Activated naive CD8-positive, alpha-beta T cell treated with anti-CD3 and anti-CD28 coated beads for 36 hours (primary cell): ENCODE data around the gene ARFGAP1. TPM values are rescaled to one million over a fixed set of nuclear protein-coding genes. Genes with fewer than 3 reads are reported as not detected.

Source experiments
- DNase-seq: peaks from one replicate; pipeline ENCODE4 v3.0.0; 2021
- H3K27ac Mint-ChIP-seq: one replicate; pipeline ENCODE4 v1.8.0; 2022; ENCODE audit warnings: mild to moderate bottlenecking, moderate library complexity, mixed read lengths
- H3K27me3 Mint-ChIP-seq: one replicate; pipeline ENCODE4 v1.8.0; 2022; ENCODE audit warnings: mild to moderate bottlenecking, mixed read lengths
- H3K36me3 Mint-ChIP-seq: one replicate; pipeline ENCODE4 v1.8.0; 2021; ENCODE audit warnings: mild to moderate bottlenecking, mixed read lengths
- H3K4me1 Mint-ChIP-seq: one replicate; pipeline ENCODE4 v1.8.0; 2021; ENCODE audit warnings: mixed read lengths
- H3K4me3 Mint-ChIP-seq: one replicate; pipeline ENCODE4 v1.8.0; 2022; ENCODE audit warnings: mild to moderate bottlenecking, moderate library complexity, mixed read lengths
- H3K9me3 Mint-ChIP-seq: one replicate; pipeline ENCODE4 v1.8.0; 2022; ENCODE audit warnings: mixed read lengths
- total RNA-seq, 2 experiments: library from RNA; stranded (reverse); gene quantifications; one replicate each; pipeline ENCODE4 v1.2.3, GENCODE V29; 2021

The ARFGAP1 gene
- total RNA-seq, 2 experiments from 2014 or later, result 62.5 to 66.6 TPM

GRCh38 chr20:63336232-63336752, 63.7 kb downstream of the ARFGAP1 start:
- Mint-ChIP-seq H3K27me3 (peaks cover 51% of the 10 kb centered on the region), H3K27ac (no peak overlapping the region), H3K4me1 (no peaks in the 10 kb centered on the region), H3K4me3 (no peak overlapping the region), H3K9me3 (peaks cover 8% of the 10 kb centered on the region), H3K36me3 (no peaks in the 10 kb centered on the region)
- no peak for DNase-seq

GRCh38 chr20:63337786-63338420, 65.3 kb downstream of the ARFGAP1 start:
- Mint-ChIP-seq H3K27ac (no peak overlapping the region), H3K4me3 (no peak overlapping the region), H3K9me3 (no peaks in the 10 kb centered on the region), H3K4me1 (no peaks in the 10 kb centered on the region), H3K36me3 (no peaks in the 10 kb centered on the region), H3K27me3 (peaks cover 45% of the 10 kb centered on the region)
- DNase-seq, result no peak

Other genes with a start within 250 kb of the ARFGAP1 start
- 10 to 100 TPM; 47.4 to 48.3 TPM for gene YTHDF1, start 56.7 kb upstream of the ARFGAP1 start, total RNA-seq
- gene BIRC7, start 36.9 kb upstream of the ARFGAP1 start, total RNA-seq, result under 1 TPM; 0.23 to 0.34 TPM
- not detected for gene NKAIN4, start 18.4 kb upstream of the ARFGAP1 start, total RNA-seq
- gene COL20A1, start 20.4 kb downstream of the ARFGAP1 start, total RNA-seq, result under 1 TPM in 1 of 2 experiments, not detected in 1; 0.08 TPM
- not detected for gene CHRNA4, start 88.5 kb downstream of the ARFGAP1 start, total RNA-seq
- gene KCNQ2, start 199.8 kb downstream of the ARFGAP1 start, total RNA-seq, result under 1 TPM in 1 of 2 experiments, not detected in 1; 0.19 TPM
- under 1 TPM in 1 of 2 experiments, not detected in 1; 0.27 TPM for gene EEF1A2, start 226.3 kb downstream of the ARFGAP1 start, total RNA-seq
- 100 to 1,000 TPM; 128 to 136 TPM for gene PPDPF, start 248.0 kb downstream of the ARFGAP1 start, total RNA-seq